NCI-H446 treated with DMSO at 0.1 percent for 48 hours (cell line): Measurements from ENCODE around the gene NINL.

Source experiments
- DNase-seq: peaks from one replicate; lab custom pipeline; 2025; lab: John Stamatoyannopoulos, UW

The NINL gene

GRCh38 chr20:25500880-25501351, 84.4 kb downstream of the NINL start:
- DNase-seq: no peak

DNA sequence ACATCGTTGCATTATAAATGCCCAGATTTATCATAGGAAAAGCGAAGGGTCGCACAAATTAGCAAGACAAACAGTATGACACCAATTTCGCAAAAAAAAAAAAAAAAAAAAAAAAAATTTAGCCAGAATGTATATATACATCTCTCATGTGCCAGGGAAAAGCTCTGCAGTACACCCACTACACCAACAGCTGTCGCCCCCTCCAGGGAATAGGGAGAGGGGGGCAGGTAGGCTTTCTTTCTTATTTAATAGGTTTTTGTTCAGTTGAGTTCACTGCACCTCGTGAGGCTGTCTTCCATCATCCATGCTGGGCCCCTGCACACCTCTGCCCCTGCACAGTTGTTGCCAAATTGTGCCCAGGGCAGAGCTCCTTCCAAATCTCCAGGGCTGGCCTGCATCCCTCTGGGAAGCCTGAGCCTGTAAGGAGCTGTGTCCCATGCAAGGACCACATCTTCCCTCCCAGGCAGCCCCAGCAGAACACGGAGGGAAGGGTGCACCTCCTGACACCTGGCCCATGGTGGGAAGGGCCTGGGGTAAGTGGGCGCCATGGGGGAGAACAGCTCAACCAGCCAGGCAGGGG, 85.4 kb downstream of the NINL start:
- DNase-seq: no peak

DNA sequence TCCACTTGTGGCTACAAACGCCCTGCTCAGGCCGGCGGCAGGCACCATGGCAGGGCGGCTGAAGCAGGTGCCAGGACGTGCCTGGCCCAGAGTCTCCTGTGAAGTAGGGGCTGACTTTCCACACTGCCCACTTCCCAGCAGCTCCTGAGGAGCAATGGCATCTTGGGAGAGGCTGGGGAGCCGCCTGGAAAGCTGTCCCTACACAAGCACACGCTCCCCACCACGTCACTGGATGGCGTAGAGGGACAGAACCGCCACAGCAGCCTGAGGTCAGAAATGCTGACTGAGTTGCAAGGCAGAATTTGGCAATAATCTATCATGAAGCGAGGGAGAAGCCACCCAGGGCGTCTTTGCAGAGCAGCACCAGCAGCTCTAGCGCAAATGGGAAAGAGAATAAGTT, 86.3 kb downstream of the NINL start:
- DNase-seq: no peak

GRCh38 chr20:25498280-25498606, 87.1 kb downstream of the NINL start:
- no peak for DNase-seq

GRCh38 chr20:25497586-25498279, 87.6 kb downstream of the NINL start:
- no peak for DNase-seq

DNA sequence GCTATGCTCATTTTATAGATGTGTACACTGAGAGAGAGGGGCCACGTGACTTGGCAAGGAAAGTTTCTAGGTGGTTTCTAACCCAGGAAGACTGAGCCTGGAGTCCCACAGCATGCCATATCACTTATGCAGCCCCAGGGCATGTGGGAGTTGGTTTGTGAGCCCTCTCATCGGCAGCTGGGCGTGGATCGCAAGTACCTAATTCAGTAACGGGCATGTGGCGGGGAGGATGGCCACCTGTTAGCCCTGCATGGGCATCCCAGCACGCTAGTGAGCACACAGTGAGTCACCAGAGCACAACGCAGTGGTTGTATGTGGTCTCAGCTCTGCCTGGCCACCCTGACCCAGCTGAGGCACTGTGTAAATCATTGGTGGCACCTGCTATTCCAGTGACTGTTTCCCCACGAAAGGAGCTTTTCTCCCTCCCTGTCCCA, 88.3 kb downstream of the NINL start:
- DNase-seq: no peak

DNA sequence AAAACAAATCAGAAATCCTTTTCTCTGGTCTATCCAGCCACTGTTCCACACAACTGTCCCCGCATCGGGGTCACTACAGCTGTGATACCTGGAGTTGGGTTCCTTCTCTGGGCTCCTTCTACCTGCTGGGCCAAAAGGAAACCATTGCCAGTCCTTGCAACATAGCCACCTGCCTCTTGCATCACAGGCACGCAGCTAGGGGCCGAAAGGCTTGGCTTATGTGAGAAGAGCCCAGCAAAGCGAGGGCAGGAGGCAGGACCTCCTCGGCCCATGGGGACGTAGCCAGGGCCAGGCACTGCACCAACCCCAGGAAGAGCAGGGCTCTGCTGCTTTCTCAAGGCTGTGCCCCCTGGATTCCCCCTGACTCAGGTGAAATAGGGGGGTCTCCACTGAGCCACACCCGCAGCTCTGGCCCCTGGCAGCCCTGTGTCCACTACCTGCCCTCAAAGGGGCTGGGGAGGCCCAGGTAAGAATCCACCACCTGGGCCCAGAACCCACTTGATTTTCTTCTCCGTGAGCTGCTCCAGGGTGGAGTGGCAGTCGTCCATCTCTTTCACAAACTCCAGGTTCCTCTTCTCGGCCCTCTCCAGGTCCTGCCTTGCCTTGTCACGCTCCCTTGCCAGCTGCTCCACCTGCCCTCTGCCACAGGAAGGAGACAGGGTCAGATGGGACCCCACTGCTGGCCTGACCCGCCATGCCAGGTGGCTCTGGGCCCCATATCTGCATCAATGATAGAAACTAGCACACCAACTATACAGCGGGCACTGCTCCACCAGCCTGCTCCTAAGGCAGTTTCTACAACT, 89.0 kb downstream of the NINL start:
- no peak for DNase-seq

- DNase-seq: no peak
Observed at GRCh38 chr20:25495189-25495824, 90.0 kb downstream of the NINL start.

- no peak for DNase-seq
Observed at GRCh38 chr20:25494506-25495188, 90.7 kb downstream of the NINL start.

GRCh38 chr20:25493748-25494505, 91.4 kb downstream of the NINL start:
- DNase-seq: no peak

DNA sequence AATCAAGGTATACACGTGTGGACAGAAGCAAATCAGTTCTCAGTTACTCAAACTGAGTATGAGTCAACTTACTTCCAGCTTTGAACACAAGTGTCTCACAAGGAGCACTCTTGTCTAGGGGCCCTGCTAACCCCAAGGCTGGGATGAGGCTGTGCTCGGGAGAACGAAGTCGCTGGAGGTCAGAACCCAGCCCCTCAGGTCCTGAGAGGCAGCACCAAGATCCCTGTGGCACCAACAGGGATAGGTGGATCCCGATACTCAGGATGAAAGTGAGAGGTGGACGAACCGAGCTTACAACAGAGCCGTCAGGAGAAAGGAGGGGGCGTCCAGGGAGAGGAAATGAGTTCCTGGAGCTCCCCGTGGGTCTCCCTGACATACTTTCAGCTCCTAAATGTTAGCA, 92.2 kb downstream of the NINL start:
- DNase-seq: no peak

DNA sequence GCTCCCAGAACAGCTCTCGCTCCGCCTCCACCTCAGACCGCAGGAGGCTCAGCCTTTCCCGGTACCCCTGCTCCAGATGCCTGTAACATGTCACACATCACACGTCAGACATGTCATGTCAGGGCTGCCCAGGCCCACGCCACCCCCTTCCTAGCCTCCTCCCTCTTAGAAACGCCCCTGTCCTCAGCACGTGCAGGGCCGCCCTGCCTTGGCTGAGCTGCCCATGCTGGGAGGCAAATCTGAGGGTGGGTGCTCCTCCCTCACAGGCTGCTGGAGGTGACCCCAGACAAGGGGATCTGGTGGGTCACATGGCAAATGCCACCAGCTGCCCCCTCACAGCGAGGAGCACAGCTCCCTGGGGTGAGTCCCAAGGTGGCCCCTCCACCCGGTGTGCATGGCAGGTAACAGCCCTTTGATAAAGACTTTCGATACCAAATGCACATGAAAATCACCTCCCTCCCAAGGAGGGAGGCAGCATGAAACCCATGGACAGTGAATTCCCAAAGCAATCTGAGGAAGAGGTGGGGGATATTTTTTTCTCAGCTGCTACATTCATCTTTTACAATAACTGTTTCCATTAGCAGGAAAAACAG, 93.8 kb downstream of the NINL start:
- no peak for DNase-seq

DNA sequence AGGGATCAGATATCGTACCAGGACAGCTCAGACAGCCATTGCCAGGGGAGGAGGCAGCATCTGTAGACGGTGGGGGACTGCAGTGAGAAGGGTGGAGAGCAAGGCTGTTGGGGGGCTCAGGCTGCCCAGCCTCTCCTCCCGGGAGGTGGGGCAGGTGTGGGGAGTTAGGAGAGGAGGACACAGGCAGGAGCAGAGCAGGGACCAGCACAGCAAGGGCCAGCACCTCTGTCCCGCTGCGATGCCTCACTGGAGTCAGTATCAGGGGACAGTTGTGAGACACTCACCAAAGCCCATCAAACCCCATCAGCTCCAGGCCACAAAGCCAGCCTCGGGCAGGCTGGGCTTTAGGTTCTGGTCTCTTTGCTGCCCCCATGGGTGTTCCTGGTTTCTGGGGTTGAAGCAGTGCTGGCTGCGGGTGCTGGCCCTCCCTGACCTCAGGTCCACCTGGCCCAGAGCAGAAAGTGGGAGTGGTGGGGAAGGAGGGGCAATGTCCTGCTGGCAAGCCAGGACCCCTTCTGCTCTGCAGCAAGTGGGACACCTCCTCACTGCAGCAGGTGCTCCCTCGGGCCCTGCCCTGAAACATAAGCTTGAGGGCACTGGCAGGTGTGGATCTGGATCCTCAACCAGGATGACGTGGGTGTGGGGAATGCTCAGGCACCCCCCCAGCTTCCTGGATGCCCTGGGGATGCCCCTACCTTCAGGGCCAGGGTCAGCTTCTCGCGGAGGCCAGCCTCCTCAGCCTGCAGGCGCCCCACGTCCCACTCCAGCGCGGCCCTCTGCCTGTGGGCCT, 94.5 kb downstream of the NINL start:
- no peak for DNase-seq

GRCh38 chr20:25489221-25489871, 96.0 kb downstream of the NINL start:
- no peak for DNase-seq

GRCh38 chr20:25487975-25488374, 97.4 kb downstream of the NINL start:
- no peak for DNase-seq

- no peak for DNase-seq
Observed at GRCh38 chr20:25487306-25487705, 98.0 kb downstream of the NINL start.

DNA sequence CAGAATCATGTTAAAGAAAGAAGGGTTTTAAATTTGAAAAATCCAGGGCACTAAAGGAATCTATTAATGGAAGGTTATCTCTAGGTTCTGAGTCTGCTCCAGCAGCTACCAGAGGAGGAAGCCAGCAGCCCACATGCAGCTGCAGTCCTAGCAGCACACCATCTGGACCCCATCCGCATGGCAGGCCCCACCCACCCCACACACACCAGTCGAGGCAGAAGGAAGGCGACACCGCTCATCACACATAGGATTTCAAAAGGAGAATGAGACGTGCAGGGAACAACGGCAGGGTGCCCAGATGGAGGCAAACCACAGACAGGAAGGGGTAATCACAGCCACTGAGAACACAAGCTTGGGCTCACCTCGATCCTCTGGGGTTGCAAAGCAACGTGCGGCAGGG, 99.0 kb downstream of the NINL start:
- no peak for DNase-seq

GRCh38 chr20:25485872-25486271, 99.5 kb downstream of the NINL start:
- no peak for DNase-seq

DNA sequence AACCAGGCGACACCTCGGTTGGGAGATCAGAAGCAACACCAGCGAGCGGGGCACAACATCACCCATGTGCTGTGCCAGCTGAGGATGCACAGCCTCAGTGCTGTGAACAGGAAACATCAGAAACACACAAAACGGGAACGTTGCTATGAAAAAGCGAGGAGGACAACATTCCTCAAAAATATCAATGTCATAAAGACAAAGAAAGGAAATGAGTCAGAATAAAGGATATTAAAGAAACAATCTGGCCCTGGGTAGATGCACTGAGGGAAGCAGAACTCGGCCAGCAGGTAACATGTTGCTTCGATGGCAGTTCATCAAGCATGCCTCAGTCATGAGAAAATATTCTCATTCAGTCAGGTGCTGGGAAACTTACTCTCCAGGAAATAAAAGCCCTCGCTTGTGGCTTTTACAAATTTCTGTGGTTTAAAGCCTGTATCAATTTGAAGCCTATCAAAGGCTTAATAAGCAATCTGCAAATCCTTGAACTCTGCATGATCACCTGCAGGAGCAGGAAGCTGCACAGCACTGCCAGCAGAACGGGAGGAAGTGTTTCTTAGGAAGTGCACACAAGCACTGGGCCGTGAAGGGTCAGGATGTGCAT, 100.3 kb downstream of the NINL start:
- DNase-seq: no peak
